ENCODE measurements around the gene GARRE1. TPM values are rescaled to one million over a fixed set of nuclear protein-coding genes. Genes with fewer than 3 reads are reported as not detected.

Gene GARRE1
- total RNA-seq, 1 donor from 2014 or later = 28.5 TPM

DNA sequence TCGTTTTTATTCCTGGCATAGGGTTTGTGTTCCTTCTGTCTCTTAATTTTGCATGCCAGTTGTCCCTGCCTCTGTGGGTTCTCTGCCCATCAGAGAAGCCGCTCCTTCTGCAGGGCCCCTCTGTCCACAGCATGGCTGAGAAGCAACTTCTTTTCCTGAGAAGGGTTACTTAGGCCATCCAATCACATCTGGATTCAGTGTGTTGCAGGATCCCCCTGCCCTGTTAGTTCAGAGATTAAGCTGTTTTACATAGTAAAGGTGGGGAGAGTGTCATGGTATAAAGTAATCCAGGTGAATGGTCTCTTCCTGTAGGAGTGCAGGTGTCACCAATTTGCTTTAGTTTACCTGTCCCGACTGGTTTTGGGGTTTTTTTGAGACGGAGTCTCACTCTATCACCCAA is 22.9 kb upstream of the GARRE1 start:
- Histone ChIP-seq H3K36me3 (peaks cover 0 to 33% of the 10 kb centered on the region in 2 donors), H3K4me1 (peaks cover 33% of the 10 kb centered on the region), H3K27ac (peak overlapping the region; percentile 80), H3K9me3 (no peaks in the 10 kb centered on the region), H3K4me3 (no peak overlapping the region), H3K27me3 (no peaks in the 10 kb centered on the region)
- intact Hi-C loops (cut with DNase I) = no loop called here
- TF ChIP-seq, protein P1, sequence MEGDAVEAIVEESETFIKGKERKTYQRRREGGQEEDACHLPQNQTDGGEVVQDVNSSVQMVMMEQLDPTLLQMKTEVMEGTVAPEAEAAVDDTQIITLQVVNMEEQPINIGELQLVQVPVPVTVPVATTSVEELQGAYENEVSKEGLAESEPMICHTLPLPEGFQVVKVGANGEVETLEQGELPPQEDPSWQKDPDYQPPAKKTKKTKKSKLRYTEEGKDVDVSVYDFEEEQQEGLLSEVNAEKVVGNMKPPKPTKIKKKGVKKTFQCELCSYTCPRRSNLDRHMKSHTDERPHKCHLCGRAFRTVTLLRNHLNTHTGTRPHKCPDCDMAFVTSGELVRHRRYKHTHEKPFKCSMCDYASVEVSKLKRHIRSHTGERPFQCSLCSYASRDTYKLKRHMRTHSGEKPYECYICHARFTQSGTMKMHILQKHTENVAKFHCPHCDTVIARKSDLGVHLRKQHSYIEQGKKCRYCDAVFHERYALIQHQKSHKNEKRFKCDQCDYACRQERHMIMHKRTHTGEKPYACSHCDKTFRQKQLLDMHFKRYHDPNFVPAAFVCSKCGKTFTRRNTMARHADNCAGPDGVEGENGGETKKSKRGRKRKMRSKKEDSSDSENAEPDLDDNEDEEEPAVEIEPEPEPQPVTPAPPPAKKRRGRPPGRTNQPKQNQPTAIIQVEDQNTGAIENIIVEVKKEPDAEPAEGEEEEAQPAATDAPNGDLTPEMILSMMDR (IDR thresholded peaks at IDR 0.05) = no peak
- no peak for TF ChIP-seq POLR2A (IDR thresholded peaks at IDR 0.05)
- TF ChIP-seq POLR2AphosphoS5 (IDR thresholded peaks at IDR 0.05; ENCODE audit: insufficient read depth in 1 of 2, low read depth in 1 of 2) = no peak
- DNase-seq (ENCODE audit: extremely low spot score in 2 of 2) = no peak

DNA sequence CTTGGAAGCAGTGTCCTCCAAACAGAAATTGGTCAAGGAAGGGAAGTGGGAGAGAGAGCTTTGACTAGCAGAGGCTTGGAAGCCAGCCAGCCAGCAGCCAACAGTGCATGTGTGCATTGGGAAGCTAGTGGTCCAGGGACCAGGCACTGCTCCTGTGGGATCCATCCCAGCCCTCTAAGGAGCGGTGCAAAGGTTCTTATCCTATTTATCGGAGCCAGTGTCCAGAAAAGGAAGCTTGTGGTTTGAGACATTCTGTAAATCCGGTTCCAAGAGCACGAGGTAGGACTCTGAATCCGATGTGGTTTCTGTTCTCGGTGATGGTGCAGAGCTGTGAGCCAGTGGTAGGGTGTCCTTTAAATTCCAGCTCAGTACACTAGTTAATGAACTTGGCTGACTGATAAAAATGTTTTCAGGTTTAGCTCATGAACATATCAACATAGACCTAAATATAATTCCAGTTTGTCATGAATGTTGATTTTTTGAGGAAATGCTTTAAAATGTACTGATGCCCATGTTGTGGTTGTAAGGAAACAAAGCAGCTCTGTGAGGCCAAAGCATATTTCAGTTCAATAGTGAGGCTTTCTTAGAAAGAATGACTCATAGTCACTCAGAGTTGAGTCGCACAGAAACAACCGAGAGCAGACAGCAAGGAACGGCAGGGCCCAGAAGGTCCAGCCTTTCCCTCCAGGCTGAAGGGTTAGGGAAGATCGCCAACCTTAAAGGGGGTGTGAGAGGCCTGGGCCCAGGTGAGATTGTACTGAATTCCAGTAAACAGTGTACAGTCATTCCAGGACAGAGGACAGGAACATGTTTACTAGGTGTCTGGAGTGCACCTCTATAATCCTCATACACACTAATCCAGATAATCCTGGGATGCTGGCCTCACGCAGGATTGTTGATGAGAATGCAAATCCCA is 21.5 kb upstream of the GARRE1 start:
- H3K4me1 ChIP-seq = peaks cover 36% of the 10 kb centered on the region
- no peak for DNase-seq (ENCODE audit: extremely low spot score in 2 of 2)
- intact Hi-C loops (cut with DNase I) = no loop called here

DNA sequence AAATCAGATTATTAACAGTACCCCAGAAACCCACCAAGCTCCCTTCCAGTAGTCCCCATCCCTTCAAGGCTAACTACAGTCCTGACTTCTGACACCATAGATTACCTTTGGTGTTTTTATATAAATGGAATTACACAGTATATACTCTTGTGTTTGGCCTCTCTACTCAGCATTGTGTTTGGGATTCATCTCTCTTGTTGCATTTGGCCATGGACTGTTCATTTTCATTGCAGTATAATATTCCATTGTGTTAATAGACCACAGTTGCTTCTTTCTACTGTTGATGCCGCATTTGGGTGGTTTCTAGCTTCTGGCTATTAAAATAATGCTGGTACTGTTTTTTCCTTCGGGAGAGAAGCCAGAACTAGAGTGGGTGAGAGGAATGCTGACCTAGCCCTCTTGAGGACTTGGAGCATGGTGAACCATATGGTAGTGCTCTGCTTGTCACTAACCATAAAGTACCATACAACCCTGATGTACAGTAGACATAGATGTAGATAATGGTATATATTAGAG is 18.9 kb upstream of the GARRE1 start:
- Histone ChIP-seq H3K4me3 (no peak overlapping the region), H3K4me1 (peaks cover 36% of the 10 kb centered on the region), H3K9me3 (no peaks in the 10 kb centered on the region), H3K27me3 (no peaks in the 10 kb centered on the region), H3K36me3 (peaks cover 0 to 4% of the 10 kb centered on the region in 2 donors), H3K27ac (peak overlapping the region; percentile 59)
- no peak for DNase-seq (ENCODE audit: extremely low spot score in 2 of 2)
- no peak for TF ChIP-seq POLR2AphosphoS5 (IDR thresholded peaks at IDR 0.05; ENCODE audit: insufficient read depth in 1 of 2, low read depth in 1 of 2)
- TF ChIP-seq POLR2A (IDR thresholded peaks at IDR 0.05) = no peak
- TF ChIP-seq, protein P1 (IDR thresholded peaks at IDR 0.05) = no peak
- intact Hi-C loops (cut with DNase I) = no loop called here

More for the DNA sequence above, 21.5 kb upstream of the GARRE1 start:
- Histone ChIP-seq H3K27ac (peak overlapping the region; percentile 80), H3K27me3 (no peaks in the 10 kb centered on the region), H3K9me3 (no peaks in the 10 kb centered on the region), H3K4me3 (no peak overlapping the region), H3K36me3 (peaks cover 0 to 30% of the 10 kb centered on the region in 2 donors)
- no peak for TF ChIP-seq POLR2A (IDR thresholded peaks at IDR 0.05)
- peak in 1 of 2 donors; percentile 56 for TF ChIP-seq POLR2AphosphoS5 (IDR thresholded peaks at IDR 0.05; ENCODE audit: insufficient read depth in 1 of 2, low read depth in 1 of 2)

DNA sequence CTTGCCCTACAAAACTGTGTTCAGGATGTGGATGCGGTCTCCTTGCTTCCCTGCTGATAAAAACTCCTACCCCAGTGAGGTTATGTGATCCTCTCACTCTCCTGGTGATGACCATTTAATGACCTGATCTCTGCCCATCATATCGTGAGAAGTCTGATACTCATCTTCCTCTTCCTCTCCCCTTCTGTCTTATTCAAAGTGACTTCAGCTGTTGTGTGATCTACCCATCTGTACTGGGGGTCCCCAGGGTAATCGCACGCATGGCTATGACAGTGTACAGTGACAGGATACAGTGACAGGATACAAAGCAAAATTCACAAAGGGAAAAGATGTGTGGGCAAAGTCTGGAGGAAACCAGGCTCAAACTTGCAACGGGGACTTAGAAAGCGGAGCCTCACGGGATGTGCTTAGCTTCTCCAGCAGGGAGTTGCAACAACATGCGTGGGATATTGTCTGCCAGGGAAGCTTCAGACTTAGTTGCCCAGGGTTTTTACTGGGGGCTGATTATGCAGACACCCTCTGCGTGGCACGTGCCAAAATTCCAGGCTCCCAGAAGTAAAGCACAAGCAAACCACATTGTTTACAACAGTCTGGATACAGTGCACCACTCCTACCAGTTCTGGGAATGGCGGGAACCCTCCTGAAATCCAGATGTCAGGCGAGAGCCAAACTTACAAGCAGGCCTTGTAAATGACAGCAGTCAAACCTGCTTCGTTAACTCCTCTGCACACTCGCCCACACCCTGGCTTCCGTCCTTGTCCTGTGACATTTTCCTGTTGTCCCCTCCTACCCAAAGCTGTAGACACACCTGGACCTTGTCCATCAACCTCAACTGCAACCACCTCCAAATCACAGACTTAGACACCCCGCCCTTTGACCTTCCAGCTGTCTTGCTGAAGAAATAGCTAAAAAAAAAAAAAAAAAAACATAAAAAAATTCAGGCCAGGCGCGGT is 18.0 kb upstream of the GARRE1 start:
- intact Hi-C loops (cut with DNase I) = no loop called here
- DNase-seq (ENCODE audit: extremely low spot score in 2 of 2) = no peak

DNA sequence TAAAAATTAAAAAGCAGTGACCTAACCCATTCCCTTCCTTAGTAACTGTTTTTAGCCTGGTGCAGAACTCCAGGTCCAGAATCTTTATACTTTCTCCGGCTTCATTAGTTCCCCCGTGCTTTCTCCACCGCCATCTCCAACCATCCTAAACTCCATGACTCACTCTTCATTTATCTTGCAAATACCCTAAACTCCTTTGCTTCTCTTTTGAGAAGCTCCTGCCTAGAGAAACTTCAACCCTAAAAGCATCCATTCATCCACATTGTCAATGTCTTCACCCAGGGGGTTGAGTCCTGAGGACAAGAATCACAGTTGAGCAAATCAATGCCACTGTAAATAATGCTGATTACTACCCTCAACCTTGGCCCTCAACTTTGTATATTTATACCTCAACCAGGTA is 17.1 kb upstream of the GARRE1 start:
- no peak for DNase-seq (ENCODE audit: extremely low spot score in 2 of 2)
- Histone ChIP-seq H3K27ac (no peak overlapping the region), H3K36me3 (no peaks in the 10 kb centered on the region), H3K4me1 (peaks cover 28% of the 10 kb centered on the region), H3K27me3 (no peaks in the 10 kb centered on the region), H3K9me3 (no peaks in the 10 kb centered on the region), H3K4me3 (no peak overlapping the region)
- intact Hi-C loops (cut with DNase I) = no loop called here
- TF ChIP-seq POLR2A (IDR thresholded peaks at IDR 0.05) (no peak), POLR2AphosphoS5 (IDR thresholded peaks at IDR 0.05; ENCODE audit: insufficient read depth in 1 of 2, low read depth in 1 of 2) (no peak)
- TF ChIP-seq, protein P1 (IDR thresholded peaks at IDR 0.05) = no peak

More for the DNA sequence above, 18.0 kb upstream of the GARRE1 start:
- Histone ChIP-seq H3K4me1 (peaks cover 36% of the 10 kb centered on the region), H3K4me3 (no peak overlapping the region), H3K27me3 (no peaks in the 10 kb centered on the region), H3K36me3 (no peaks in the 10 kb centered on the region), H3K27ac (peak overlapping the region; percentile 59), H3K9me3 (no peaks in the 10 kb centered on the region)
- TF ChIP-seq POLR2AphosphoS5 (IDR thresholded peaks at IDR 0.05; ENCODE audit: insufficient read depth in 1 of 2, low read depth in 1 of 2) (peak in 1 of 2 donors; percentile 14), POLR2A (IDR thresholded peaks at IDR 0.05) (no peak)

Data from vagina (tissue), 2 donors.